ENCODE results near the gene HTR1D. TPM values are rescaled to one million over a fixed set of nuclear protein-coding genes. Genes with fewer than 3 reads are reported as not detected.

Gene HTR1D
- total RNA-seq (2022; extraction: Qiagen RNA extraction; ENCODE audit: low read depth) = 10.8 to 12.6 TPM (median 11.8 TPM) in 5 replicates

DNA sequence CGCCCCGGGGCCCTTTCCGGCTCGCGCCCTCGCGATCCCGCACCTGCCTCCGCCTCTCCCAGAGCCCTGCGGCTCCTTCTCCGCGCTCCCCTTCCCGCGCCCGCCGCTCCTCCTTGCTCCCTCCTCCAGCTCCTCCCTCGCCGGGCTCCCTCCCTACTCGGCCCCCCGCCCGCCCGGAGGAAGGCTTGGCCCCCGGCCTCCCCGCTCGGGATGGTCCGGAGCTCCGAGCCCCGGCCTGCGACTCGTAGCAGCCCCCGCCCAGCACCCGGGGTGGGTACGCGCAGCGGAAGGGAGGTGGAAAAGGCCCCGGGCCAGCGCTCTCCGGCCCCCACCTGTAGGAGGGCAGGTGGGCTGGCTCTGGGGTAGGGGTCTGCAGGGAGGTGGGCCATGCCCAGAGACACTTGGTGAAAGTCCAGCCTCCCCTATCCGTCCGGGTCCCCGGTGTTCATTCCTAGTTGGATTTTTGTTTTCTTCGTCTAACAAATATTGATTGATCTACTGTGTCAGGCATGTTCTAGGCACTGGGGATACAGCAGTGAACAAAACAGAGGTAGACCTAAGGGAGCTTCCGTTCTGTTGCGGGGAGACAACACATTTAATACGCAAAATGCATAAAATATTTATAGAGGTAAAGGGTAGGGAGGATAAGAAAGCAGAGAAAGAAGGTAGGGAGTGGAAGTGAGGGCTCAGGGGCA, at the start of gene HTR1D:
TSS of gene HTR1D (minus strand) at position 82 of the 695 bp plus-strand sequence. CDS start 23,283 bp downstream, outside the sequence.

DNA sequence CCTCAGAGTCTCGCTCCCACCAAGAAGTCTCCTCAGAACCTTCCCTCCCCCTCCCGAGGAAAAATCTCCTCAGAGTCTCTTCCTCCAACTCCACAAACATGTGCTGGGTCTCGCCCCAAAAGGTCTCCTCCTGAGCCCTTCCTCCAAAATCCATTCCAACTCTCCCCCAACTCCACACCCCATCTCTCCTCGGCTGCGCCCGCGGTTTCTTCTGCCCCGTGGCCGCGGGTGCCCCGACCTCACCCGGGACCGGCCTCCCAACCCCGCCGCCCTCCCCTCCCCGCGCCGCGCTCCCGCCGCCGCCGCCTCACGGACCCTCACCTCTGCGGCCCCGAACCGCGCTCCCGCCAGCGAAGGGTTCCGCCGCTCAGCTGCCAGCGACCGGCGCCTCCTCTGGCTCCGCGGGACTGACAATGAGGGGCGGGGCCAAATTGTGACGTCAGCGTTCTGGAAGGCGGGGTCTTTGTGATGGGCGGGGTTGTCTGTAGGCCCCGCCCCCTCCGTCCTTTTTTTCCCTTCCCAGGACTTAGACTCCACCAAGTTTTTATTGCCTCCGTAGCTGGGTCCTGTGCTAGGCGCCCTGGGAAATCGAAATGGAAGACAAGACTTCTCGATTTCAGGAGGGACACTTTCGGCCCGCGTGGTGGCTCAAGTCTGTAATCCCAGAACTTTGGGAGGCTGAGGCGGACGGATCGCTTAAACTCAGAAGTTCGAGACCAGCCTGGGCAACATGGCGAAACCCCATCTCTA, 48.7 kb downstream of the HTR1D start, which contains the start of gene LUZP1:
TSS of gene LUZP1 (minus strand) at position 412 of the 750 bp plus-strand sequence.

Other genes starting within 250 kb of the HTR1D start
- gene LACTBL1, start 244.6 kb downstream of the HTR1D start, total RNA-seq (2022; extraction: Qiagen RNA extraction; ENCODE audit: low read depth) = not detected in 5 replicates
- not detected in 5 replicates for gene TEX46, start 201.7 kb downstream of the HTR1D start, total RNA-seq (2022; extraction: Qiagen RNA extraction; ENCODE audit: low read depth)
- 80.1 to 87.4 TPM (median 83.1 TPM) in 5 replicates for gene KDM1A, start 198.0 kb downstream of the HTR1D start, total RNA-seq (2022; extraction: Qiagen RNA extraction; ENCODE audit: low read depth)
- 17.8 to 24.4 TPM (median 22.1 TPM) in 5 replicates for gene LUZP1, start 48.6 kb downstream of the HTR1D start, total RNA-seq (2022; extraction: Qiagen RNA extraction; ENCODE audit: low read depth)
- 159 to 217 TPM (median 182 TPM) in 5 replicates for gene HNRNPR, start 126.8 kb upstream of the HTR1D start, total RNA-seq (2022; extraction: Qiagen RNA extraction; ENCODE audit: low read depth)
- gene ZNF436, start 152.3 kb upstream of the HTR1D start, total RNA-seq (2022; extraction: Qiagen RNA extraction; ENCODE audit: low read depth) = 4.2 to 6.1 TPM (median 5.1 TPM) in 5 replicates
- gene TCEA3, start 207.2 kb upstream of the HTR1D start, total RNA-seq (2022; extraction: Qiagen RNA extraction; ENCODE audit: low read depth) = 0.27 to 0.45 TPM (median 0.42 TPM) in 5 replicates

Measured in A549 treated with RU486 at 1 μM for 4 hours (cell line).